GM12874 (cell line): Measurements from ENCODE around the gene ATPAF2.

Experiments
- CTCF ChIP-seq: IDR thresholded peaks from 2 replicates; pipeline ENCODE4 v1.5.1; 2011; ENCODE audit warnings: low read depth, mild to moderate bottlenecking, control low read depth, low read length, moderate library complexity; ENCODE audit not compliant: insufficient read depth

Gene ATPAF2

GRCh38 chr17:17998934-17999333 is 40.0 kb downstream of the ATPAF2 start:
- no peak for TF ChIP-seq CTCF

- peak; percentile 47 for TF ChIP-seq CTCF
Observed at GRCh38 chr17:17994271-17995069, 44.5 kb downstream of the ATPAF2 start.

- TF ChIP-seq CTCF, result no peak
Observed at GRCh38 chr17:17993852-17994251, 45.1 kb downstream of the ATPAF2 start.

GRCh38 chr17:17993366-17993765 is 45.6 kb downstream of the ATPAF2 start:
- no peak for TF ChIP-seq CTCF

- TF ChIP-seq CTCF, result no peak
Observed at GRCh38 chr17:17990282-17990681, 48.7 kb downstream of the ATPAF2 start.

- no peak for TF ChIP-seq CTCF
Observed at GRCh38 chr17:17989618-17990017, 49.4 kb downstream of the ATPAF2 start.

- TF ChIP-seq CTCF, result no peak
Observed at GRCh38 chr17:17989081-17989480, 49.9 kb downstream of the ATPAF2 start.
